NCI-H446 treated with DMSO at 0.1 percent for 48 hours (cell line): Measurements from ENCODE around the gene SPSB4.
"Not testable (repeated sequence)": the region's sequence is repeated elsewhere in the genome, so short reads cannot be mapped to it uniquely, and the experiment has no call there.

Experiments
- DNase-seq: peaks from one replicate; lab custom pipeline; 2025; lab: John Stamatoyannopoulos, UW

The SPSB4 gene

DNA sequence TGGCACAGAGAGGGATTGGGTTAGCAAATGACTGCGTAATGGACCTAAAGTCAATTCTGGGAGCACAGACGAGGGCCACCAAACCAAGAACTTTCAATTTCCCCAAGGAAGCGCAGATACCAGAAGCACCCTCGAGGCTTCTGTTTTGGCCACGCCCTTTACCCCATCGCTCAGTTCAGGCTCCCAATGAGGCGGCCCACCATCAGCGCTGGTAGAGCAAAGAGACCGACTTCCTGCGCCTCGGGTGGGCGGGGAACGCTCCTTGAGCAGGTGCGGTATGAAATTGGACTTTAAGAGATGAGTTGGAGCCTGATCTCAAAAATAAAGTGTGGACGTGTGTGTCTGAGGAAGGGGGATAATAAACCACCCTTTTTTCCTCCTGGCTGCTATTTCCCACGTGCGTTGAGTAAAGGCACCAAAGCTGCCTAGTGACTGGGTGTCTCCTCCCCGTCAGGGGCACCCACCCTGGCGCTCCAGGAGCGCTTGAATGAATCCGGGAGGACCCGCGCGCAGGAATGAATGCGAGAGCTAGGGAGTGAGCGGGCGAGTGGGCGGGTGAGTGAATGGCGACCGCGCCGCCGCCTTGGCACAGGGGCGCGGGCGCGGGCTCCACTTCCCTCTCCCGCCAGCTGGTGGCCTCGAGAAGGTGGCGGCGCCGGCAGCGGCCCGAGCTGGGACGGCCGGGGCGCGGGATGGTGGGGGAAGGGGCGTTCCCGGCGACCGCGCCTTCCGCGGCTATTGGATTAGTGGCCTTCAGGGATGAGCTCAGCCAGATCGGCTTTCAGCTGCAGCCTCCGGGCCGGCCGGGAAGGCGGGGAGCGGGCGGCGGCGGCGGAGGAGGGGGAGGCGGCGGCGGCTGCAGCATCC lies at the start of gene SPSB4:
Gene SPSB4, plus strand, starts transcription at position 772 of the 867 bp plus-strand sequence. CDS start 14,758 bp downstream, outside the sequence.
- peak; percentile 57 for DNase-seq

DNA sequence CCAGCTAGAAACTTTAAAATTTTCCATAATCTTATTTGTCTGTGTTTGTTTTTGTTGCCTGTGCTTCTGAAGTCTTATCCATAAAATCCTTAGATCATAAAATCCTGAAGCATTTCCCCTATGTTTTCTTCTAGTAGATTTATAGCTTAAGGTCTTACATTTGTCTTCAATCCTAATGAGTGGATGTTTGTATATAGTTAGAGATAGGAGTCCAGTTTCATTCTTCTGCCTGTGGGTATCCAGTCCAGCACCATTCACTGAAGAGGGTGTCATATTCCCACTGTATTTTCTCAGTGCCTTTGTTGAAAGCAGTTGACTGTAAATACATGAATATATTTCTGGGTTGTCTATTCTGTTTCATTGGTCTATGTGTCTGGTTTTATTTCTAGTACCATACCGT lies 44.8 kb upstream of the SPSB4 start:
- no peak for DNase-seq

GRCh38 chr3:141009496-141009895 lies 41.7 kb upstream of the SPSB4 start:
- DNase-seq, result no peak

GRCh38 chr3:141011232-141011996 lies 39.7 kb upstream of the SPSB4 start:
- DNase-seq, result peak; percentile 28

GRCh38 chr3:141011997-141012262 lies 39.2 kb upstream of the SPSB4 start:
- DNase-seq, result no peak

- no peak for DNase-seq
These were observed 38.6 kb upstream of the SPSB4 start for GRCh38 chr3:141012571-141012970.

DNA sequence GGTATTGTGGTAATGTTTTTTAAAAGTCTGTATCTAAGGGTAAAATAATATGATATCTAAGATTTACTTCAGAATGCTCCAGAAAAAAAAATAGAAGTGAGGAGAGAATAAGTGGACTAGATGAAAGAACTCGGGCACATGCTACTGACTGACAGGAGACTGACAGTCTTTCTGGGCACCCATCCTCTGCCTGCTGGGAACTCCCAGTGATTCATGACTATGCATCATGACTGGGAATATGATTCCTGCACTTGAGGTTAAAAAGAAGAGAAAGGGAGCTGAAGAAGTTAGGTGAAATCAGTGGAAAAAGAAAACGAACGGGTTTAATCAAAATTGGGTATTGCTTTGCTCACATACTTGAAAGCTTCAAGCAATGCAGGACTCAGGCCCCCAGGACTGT lies 35.7 kb upstream of the SPSB4 start:
- DNase-seq, result no peak

GRCh38 chr3:141017366-141018322 lies 33.5 kb upstream of the SPSB4 start:
- not testable (repeated sequence) for DNase-seq

DNA sequence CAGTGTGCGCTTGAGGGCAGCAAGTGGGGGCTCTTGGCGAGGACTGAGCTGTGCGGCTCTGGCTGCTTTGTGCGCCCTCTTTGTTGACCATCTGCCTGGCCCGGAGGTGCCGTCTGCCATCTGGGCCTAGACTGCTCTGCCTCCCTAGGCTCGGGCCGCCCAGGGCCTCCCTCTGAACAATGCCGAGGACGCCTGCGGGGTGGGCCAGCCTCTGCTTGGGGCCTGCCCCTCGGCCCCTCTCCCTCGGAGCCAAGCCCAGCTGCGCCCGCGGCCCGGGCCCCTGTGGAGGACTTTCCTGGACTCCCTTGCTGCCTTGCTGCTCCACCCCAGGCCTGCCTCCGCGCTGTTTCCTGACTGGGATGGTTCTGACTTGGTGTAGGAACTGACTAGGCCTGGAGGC lies 31.9 kb upstream of the SPSB4 start:
- DNase-seq, result no peak

GRCh38 chr3:141020143-141020830 lies 30.9 kb upstream of the SPSB4 start:
- no peak for DNase-seq

DNA sequence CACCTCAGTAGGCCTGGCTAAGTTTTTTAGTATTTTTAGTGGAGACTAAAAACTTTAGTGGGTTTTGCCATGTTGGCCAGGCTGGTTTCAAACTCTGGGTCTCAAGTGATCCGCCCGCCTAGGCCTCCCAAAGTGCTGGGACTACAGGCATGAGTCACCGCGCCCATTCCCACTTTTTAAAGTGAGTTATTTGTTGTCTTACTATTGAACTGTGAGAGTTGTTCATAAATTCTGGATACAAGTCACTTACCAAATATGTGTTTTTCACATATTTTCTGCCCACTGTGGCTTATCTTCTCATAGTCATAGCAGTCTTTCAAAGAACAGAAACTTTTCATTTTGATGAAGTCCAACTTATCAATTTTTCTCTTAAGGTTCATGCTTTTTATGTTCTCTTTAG lies 29.9 kb upstream of the SPSB4 start:
- no peak for DNase-seq

GRCh38 chr3:141030296-141030695 lies 20.9 kb upstream of the SPSB4 start:
- no peak for DNase-seq

GRCh38 chr3:141039589-141039988 lies 11.6 kb upstream of the SPSB4 start:
- DNase-seq, result no peak

GRCh38 chr3:141044695-141045641 lies 6.2 kb upstream of the SPSB4 start:
- DNase-seq, result no peak

DNA sequence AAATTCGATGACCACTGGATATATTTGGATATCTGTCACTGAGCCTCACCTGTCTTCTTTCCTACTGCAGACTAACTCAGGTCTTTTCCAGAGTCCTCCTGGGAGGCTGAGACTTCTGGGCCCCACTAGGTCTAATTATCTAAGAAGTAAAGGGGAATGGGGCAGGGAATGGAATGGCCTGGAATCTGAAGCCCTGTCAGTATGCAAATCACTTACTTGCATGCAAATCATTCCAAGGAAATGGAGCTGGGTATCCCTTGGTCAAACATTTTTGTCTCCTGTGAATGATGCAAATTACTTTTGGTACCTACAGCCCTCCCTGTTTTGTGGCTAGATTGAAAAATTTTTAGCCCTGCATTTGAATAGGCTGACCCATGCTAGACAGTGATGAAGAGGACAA lies 5.3 kb upstream of the SPSB4 start:
- DNase-seq, result no peak

- no peak for DNase-seq
These were observed 4.0 kb upstream of the SPSB4 start for GRCh38 chr3:141047168-141047567.

DNA sequence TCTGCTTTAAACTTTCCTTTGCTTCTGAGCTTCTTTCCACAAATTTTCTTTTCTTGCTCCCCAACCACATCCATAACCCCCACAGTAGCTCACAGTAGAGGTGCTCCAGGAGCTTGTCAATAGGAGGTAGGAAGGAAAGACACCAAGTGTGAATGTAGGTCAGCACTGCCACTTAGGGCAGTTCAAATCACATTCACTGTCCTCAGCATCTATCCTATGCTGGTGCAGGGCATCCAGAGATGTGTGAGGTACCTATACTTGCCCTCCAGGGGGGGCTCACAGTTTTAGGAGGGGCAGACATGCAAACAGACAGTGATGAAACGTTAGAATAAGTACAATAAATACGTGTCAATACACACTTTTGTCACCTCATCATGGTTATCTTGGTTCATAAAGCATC lies 1.5 kb upstream of the SPSB4 start:
- DNase-seq, result no peak

DNA sequence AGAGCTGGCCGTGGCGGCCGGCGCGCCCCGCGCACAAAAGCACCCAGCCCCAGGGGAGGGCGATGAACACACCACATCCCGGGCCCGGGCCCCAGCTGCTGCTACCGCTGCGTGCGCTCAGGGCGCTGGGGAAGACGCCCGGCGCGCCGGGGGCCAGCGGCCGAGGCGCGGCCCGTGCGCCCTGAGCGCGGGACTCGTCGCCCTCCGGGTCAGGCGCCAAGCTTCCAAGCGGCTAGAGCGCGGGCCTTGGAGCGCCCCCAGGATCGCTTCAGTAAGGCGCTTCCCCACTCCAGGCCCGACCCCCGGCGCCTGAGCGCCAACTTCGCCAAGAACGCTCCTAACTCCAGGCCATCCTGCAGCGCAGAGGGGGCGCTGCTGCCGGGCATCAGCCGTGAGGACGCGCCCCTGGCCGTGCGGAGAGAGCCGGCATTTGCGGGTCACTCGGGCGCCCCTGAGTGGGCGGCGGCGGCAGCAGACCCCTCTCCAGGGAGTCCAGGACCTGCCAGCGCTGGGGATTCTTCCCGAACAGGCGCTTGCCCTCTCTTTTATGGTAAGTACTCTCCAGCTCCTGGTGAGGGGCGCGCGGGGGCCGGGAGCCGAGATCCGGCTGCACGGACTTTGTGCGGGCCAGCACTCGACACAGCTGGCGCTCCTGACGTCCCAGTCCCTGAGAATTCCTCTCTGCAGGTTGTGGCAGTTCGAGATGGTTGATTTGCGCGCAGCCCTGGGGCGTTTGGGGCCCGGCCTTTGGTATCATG lies 475 bp downstream of the SPSB4 start:
- no peak for DNase-seq

DNA sequence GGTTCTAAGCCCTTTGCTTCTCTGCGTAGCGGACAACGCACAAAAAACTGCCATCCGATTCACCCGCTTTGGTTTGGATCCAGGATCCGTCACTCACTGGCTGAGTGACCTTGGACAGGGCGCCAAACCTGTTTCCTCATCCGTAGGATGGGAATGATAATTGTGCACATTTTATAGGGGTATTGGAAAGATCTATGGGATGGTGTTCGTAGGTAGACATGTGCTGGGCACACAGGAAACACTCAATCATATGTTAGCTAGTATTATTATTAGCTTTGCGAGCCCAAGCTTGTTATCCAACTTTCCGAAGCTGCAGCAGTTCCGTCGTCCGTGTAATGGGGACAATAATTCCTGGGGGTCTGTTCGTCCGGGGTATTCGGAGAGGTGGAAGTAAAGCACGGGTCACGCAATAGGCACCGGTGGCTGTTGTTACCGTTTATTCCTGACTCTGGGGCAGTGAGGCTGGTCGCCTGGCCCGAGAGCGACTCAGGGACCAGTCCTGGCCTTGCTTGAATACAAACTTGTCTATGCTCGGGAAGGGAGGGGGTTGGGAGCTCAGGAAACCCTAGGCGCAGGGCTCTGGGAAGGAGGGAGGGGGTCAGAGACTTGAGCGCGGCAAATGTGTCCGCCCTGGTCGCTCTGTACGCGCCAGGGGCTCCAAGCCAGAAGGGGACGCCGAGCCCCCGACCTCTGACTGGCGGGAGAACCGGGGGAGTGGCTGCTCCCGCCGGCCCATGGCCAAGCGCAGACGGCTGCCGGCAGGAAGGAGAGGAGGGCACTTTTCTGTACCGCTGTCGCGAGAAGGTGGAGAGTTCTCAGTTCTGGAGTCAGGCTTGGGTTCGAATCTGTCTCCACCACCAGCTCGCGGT lies 1.3 kb downstream of the SPSB4 start:
- no peak for DNase-seq
